Measurements from ENCODE around the gene TMEM255B. TPM values are rescaled to one million over a fixed set of nuclear protein-coding genes. Genes with fewer than 3 reads are reported as not detected.

Gene TMEM255B
- total and polyA plus RNA-seq, 2 of the 4 experiments (the other 2 are of a cell fraction), result 0.36 to 0.94 TPM

DNA sequence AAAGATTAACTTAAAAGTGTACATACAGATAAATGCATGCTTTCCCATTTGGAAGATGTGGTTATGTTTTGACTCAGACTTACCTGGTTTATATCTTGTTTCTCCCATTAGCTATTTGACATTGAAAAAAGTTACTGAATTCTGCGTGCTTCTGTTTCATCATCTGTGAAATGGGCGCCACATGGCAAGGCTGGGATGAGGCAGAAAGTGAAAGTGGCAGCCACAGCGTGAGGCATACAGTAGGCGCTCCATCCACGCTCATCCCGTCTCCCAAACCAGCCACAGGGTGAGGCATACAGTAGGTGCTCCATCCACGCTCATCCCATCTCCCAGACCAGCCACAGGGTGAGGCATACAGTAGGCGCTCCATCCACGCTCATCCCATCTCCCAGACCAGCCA, 14.0 kb upstream of the TMEM255B start:
- no peak overlapping the region for H3K27ac ChIP-seq (ENCODE audit: insufficient read depth, low read length)
- no peaks in the 10 kb centered on the region for H3K9me3 ChIP-seq (ENCODE audit: control insufficient read depth, insufficient read depth, low read length)
- H2BK20ac ChIP-seq (ENCODE audit: low read depth, low read length), result no peak overlapping the region
- no peaks in the 10 kb centered on the region for H3K79me1 ChIP-seq (ENCODE audit: low read depth in 1 of 2, low read length in 2 of 2)
- in situ Hi-C loops (cut with MboI; ENCODE audit: low sequenced_read_pairs), result no loop called here
- no peaks in the 10 kb centered on the region for H3K36me3 ChIP-seq (ENCODE audit: control insufficient read depth, insufficient read depth, low read length)
- no peak overlapping the region for H3K4me3 ChIP-seq (ENCODE audit: insufficient read depth, low read depth, low read length)
- H3K4me1 ChIP-seq (ENCODE audit: control insufficient read depth, insufficient read depth, low read length), result peaks cover 4% of the 10 kb centered on the region; the same call in 1 of the 2 replicates
- no peak overlapping the region for H2AK5ac ChIP-seq (ENCODE audit: low read depth, low read length)
- POLR2A ChIA-PET (ENCODE audit: unreplicated experiment), result no interaction called here
- H3K27me3 ChIP-seq (ENCODE audit: control insufficient read depth, insufficient read depth, low read length), result peaks cover 18% of the 10 kb centered on the region
- no CpG with 5 or more reads among the region's 9 CpGs for WGBS, 2 experiments (ENCODE audit: extremely low coverage in 2 of 2, insufficient read length in 1 of 2)
- H3K14ac ChIP-seq (replicated peaks; ENCODE audit: low read depth, low read length), result no peak overlapping the region
- H3K23ac ChIP-seq (ENCODE audit: low read depth, low read length), result no peak overlapping the region
- dilution Hi-C loops (cut with HindIII; ENCODE audit: low sequenced_read_pairs, unreplicated experiment), result no loop called here
- DNase-seq (no peak), ATAC-seq (ENCODE audit: low read depth) (no peak)
- no peak overlapping the region for H2AFZ ChIP-seq (replicated peaks; ENCODE audit: low read length, poor library complexity)
- no peak overlapping the region for H3K4ac ChIP-seq (ENCODE audit: low read depth, low read length)
- no peak overlapping the region for H2BK120ac ChIP-seq (ENCODE audit: low read depth, low read length)
- intact Hi-C loops (cut with micrococcal nuclease), result no loop called here
- H4K91ac ChIP-seq (ENCODE audit: insufficient read depth, low read depth, low read length), result no peak overlapping the region
- no peak overlapping the region for H4K5ac ChIP-seq (ENCODE audit: low read depth, low read length)
- H3K9me1 ChIP-seq (ENCODE audit: insufficient read depth, low read length), result no peaks in the 10 kb centered on the region
- no TSS peak for BruUV-seq (replicated peaks)
- H2BK15ac ChIP-seq (ENCODE audit: low read depth, low read length), result no peak overlapping the region
- CTCF ChIA-PET, result no interaction called here
- no peak overlapping the region for H2AK9ac ChIP-seq (replicated peaks; ENCODE audit: low read depth, low read length, poor library complexity)
- H4K8ac ChIP-seq (ENCODE audit: low read depth in 2 of 2, low read length in 2 of 2), result no peak overlapping the region
- no peaks in the 10 kb centered on the region for H4K20me1 ChIP-seq (ENCODE audit: insufficient read depth, low read length)
- no peak overlapping the region for H3K56ac ChIP-seq (ENCODE audit: extremely low read depth, insufficient read depth, low read length)
- no peak overlapping the region for H3K18ac ChIP-seq (ENCODE audit: low read depth, low read length)
- TF ChIP-seq BHLHE40 (IDR thresholded peaks at IDR 0.05; ENCODE audit: low read depth, low read length) (no peak), RFX5 (IDR thresholded peaks at IDR 0.05; ENCODE audit: low read depth, low read length) (no peak), MXI1 (IDR thresholded peaks at IDR 0.05; ENCODE audit: borderline replicate concordance, low read depth, low read length) (no peak), MAFK (IDR thresholded peaks at IDR 0.05; ENCODE audit: low read depth, low read length) (no peak), USF2 (IDR thresholded peaks at IDR 0.05; ENCODE audit: low read depth, low read length) (no peak), CEBPB (IDR thresholded peaks at IDR 0.05; ENCODE audit: low read depth, low read length) (no peak), RCOR1 (IDR thresholded peaks at IDR 0.05; ENCODE audit: insufficient replicate concordance, low read length) (no peak), SMC3 (IDR thresholded peaks at IDR 0.05; ENCODE audit: low read depth, low read length) (no peak), FOS (IDR thresholded peaks at IDR 0.05; ENCODE audit: low read depth, low read length) (no peak), CTCF (conservative IDR thresholded peaks at IDR 0.05; ENCODE audit: low read depth, low read length) (no peak), RAD21 (IDR thresholded peaks at IDR 0.05; ENCODE audit: low read length) (no peak), MAZ (IDR thresholded peaks at IDR 0.05; ENCODE audit: borderline replicate concordance, low read depth, low read length) (no peak), NFE2L2 (IDR thresholded peaks at IDR 0.05; ENCODE audit: low read depth, low read length) (no peak), POLR2A (IDR thresholded peaks at IDR 0.05; ENCODE audit: low read depth, low read length) (no peak), CHD1 (IDR thresholded peaks at IDR 0.05; ENCODE audit: low read depth, low read length) (no peak)
- TF ChIP-seq, protein P1, sequence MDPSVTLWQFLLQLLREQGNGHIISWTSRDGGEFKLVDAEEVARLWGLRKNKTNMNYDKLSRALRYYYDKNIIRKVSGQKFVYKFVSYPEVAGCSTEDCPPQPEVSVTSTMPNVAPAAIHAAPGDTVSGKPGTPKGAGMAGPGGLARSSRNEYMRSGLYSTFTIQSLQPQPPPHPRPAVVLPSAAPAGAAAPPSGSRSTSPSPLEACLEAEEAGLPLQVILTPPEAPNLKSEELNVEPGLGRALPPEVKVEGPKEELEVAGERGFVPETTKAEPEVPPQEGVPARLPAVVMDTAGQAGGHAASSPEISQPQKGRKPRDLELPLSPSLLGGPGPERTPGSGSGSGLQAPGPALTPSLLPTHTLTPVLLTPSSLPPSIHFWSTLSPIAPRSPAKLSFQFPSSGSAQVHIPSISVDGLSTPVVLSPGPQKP (IDR thresholded peaks at IDR 0.05; ENCODE audit: borderline replicate concordance, low read depth, low read length), result no peak
- no peak overlapping the region for H3K4me2 ChIP-seq (ENCODE audit: low read depth, low read length)
- no peak overlapping the region for H3K9ac ChIP-seq (ENCODE audit: low read depth, low read length)
- no peak overlapping the region for H2BK5ac ChIP-seq (ENCODE audit: low read depth, low read length, poor library complexity, severe bottlenecking)

Measured in IMR-90 (cell line).